IPS-20b (cell line): ENCODE results near the gene TRHDE.
"Not testable (repeated sequence)": the region's sequence is repeated elsewhere in the genome, so short reads cannot be mapped to it uniquely, and the experiment has no call there.

Experiments used
- H3K27ac ChIP-seq: one replicate; pipeline ENCODE4 v1.5.1; 2013; ENCODE audit warnings: low read length
- H3K27me3 ChIP-seq: 2 replicates; pipeline ENCODE4 v1.6.1; 2013; ENCODE audit warnings: mild to moderate bottlenecking, low read length, inconsistent platforms; ENCODE audit not compliant: insufficient read depth
- H3K36me3 ChIP-seq: 2 replicates; pipeline ENCODE4 v1.6.1; 2013; ENCODE audit warnings: low read depth, mild to moderate bottlenecking, inconsistent platforms, low read length, moderate library complexity; ENCODE audit not compliant: insufficient read depth
- H3K4me1 ChIP-seq: 2 replicates; pipeline ENCODE4 v1.6.1; 2013; ENCODE audit warnings: mild to moderate bottlenecking, control low read depth, inconsistent platforms, low read length, moderate library complexity; ENCODE audit not compliant: insufficient read depth
- H3K4me3 ChIP-seq: 2 replicates; pipeline ENCODE4 v1.5.1; 2013; ENCODE audit warnings: mild to moderate bottlenecking, low read length, inconsistent platforms
- H3K9ac ChIP-seq: 2 replicates; pipeline ENCODE4 v1.6.1; 2013; ENCODE audit warnings: low read depth, mild to moderate bottlenecking, inconsistent platforms, low read length, moderate library complexity
- H3K9me3 ChIP-seq: 2 replicates; pipeline ENCODE4 v1.6.1; 2013; ENCODE audit warnings: mild to moderate bottlenecking, low read depth, low read length, inconsistent platforms; ENCODE audit not compliant: insufficient read depth

TRHDE gene

DNA sequence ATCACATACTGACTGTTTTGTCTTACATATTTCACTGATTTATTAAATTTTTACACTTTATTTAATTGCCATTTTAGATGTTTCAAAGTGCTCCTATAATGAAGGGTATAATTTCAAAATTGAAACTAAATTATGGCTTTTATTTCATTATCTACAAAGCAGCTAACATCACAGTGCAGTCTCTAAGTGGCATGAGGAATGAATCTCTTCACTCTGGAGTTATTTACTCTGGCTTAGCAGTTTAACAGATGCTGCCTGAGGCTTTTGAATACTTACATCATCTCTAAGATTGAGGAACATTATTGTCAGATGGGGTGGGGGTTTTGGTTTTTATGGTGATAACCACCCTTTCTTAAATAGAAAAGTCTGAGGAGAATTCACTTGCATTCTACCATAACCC is 386.4 kb downstream of the TRHDE start:
- Histone ChIP-seq H3K27me3 (no peaks in the 10 kb centered on the region), H3K9ac (no peak overlapping the region), H3K4me1 (no peaks in the 10 kb centered on the region), H3K27ac (no peak overlapping the region), H3K36me3 (no peaks in the 10 kb centered on the region), H3K9me3 (no peaks in the 10 kb centered on the region), H3K4me3 (no peak overlapping the region)

DNA sequence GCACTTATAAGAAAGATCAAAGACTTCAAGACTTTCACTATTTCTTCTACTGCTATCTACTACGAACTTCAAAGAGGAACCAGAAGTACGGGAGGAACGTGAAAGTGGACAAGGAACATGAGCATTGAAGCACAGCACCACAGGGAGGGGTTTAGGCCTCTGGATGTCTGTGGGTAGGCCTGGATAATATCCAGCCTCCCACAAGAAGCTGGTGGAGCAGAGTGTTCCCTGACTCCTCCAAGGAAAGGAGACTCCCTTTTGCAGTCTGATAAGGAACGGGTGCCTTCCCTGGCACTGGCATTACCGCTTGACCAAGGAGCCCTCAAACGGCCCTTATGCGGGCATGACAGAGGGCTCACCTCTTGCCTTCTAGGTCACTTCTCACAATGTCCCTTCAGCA is 388.0 kb downstream of the TRHDE start:
- not testable (repeated sequence) for H3K9ac ChIP-seq, H3K27me3 ChIP-seq, H3K9me3 ChIP-seq, H3K36me3 ChIP-seq, H3K4me1 ChIP-seq, H3K27ac ChIP-seq, H3K4me3 ChIP-seq

DNA sequence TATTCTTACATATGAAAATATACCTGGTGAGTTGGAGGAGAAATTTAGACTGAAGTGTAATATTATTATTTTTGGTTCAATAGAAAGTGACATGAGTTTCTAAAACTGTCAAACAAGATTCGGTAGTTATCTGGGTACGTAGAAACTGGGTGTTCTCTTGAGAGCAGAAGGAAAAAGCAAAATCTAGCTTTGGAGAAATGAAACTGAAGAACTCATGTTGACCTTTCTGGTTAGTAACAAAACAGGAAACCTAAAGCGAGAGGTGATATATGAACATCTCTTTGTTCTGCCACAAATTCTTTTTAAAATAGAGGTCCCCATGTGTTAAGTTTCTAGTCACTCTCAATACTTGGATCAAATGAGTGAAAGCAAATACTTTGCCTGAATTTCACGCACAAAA is 401.7 kb downstream of the TRHDE start:
- Histone ChIP-seq H3K4me3 (no peak overlapping the region), H3K4me1 (peaks cover 3% of the 10 kb centered on the region; the same call in 1 of the 2 replicates), H3K36me3 (no peaks in the 10 kb centered on the region)

DNA sequence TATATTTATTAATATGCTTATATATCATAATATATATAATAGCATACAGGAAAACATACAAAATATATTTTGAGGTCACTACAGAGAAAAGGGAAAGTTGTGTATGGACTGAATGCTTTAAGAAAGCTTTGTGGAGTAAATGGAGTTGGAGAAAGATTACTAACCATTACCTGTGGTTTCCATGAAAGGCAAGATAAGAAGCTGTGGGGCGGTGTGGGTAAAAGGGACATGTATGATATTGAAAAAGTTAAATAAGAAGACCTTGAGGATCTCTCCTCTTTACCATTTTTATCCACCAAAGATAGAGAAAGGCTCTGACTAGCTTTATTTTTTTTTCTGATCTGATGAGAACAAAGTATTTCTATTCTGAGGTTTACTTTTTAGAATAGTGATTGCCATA is 404.4 kb downstream of the TRHDE start:
- no peaks in the 10 kb centered on the region for H3K36me3 ChIP-seq
- H3K9ac ChIP-seq, result no peak overlapping the region
- no peak overlapping the region for H3K27ac ChIP-seq
- no peak overlapping the region for H3K4me3 ChIP-seq
- H3K4me1 ChIP-seq, result peaks cover 3% of the 10 kb centered on the region; the same call in 1 of the 2 replicates
- no peaks in the 10 kb centered on the region for H3K27me3 ChIP-seq
- no peaks in the 10 kb centered on the region for H3K9me3 ChIP-seq

More for the DNA sequence above, 401.7 kb downstream of the TRHDE start:
- no peak overlapping the region for H3K27ac ChIP-seq
- no peaks in the 10 kb centered on the region for H3K9me3 ChIP-seq
- H3K27me3 ChIP-seq, result no peaks in the 10 kb centered on the region
- H3K9ac ChIP-seq, result no peak overlapping the region

DNA sequence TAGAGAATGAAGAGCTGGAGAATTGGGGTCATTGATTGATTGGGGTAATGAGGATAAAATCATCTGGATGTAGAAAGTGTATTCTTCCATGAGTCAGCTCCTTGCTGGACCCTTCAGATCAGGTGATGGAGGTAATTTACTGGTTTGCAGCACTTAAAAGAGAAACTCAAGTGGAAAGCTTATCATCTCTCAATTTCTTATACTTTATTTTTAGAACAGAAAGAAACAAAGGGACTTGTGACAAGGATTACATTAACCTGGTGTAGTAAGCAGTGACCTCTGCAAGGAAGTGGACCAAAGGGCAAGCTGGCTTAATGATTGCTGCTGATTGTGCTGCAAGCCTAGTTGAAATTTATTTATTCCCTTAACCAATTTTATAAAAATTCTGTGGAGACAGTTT is 405.0 kb downstream of the TRHDE start:
- H3K9ac ChIP-seq, result no peak overlapping the region
- H3K9me3 ChIP-seq, result no peaks in the 10 kb centered on the region
- H3K27me3 ChIP-seq, result no peaks in the 10 kb centered on the region
- H3K4me3 ChIP-seq, result no peak overlapping the region
- no peaks in the 10 kb centered on the region for H3K36me3 ChIP-seq
- H3K27ac ChIP-seq, result no peak overlapping the region
- H3K4me1 ChIP-seq, result peaks cover 3% of the 10 kb centered on the region; the same call in 1 of the 2 replicates

DNA sequence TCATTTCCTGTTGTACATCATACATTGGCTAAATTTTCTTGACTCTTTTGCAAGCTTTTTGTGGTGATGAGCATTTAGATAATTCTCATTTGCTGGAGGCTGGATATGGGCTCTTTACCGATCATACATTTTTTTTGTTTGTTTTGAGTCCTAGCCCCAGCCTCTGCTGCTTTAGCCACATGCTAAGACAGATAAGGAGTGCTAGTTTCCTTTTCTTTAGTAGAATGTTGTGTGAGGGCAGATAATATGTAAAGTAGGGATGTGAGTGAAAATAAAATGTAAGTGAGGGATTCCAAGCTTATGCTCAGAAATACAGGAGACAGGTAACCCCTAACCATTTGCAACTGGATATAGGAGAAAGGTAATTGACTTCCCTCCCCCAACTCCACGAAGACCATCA is 405.7 kb downstream of the TRHDE start:
- Histone ChIP-seq H3K36me3 (no peaks in the 10 kb centered on the region), H3K27me3 (no peaks in the 10 kb centered on the region), H3K4me1 (peaks cover 3% of the 10 kb centered on the region; the same call in 1 of the 2 replicates), H3K9me3 (no peaks in the 10 kb centered on the region), H3K4me3 (no peak overlapping the region), H3K27ac (no peak overlapping the region), H3K9ac (no peak overlapping the region)

DNA sequence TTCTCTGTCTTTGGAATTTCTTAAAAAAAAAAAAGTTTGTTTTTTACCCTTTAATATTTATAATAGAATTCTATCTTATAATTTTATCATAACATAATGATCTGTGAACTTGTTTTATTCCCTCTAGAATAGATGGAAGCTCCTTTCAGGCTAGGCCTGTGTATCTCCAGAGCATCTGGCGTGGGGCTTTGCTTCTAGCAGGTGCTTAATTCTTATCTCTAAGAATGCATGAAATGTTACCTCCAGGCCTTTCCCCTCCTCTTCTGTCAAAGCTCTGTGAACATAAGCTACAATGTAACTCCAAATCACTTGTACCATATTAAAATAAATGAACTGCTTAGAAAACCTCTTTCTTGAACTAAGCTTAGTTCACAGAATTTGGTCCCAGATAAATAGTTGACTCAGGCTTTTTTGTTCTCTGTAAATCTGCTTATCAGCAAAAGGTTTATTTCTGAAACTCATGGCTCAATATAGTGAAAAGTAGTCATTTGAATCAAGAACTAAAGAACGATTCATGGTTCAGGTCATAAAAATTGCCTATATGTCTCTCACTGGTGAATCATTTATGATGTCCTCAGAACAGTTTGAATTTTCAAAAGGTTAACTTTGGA is 407.1 kb downstream of the TRHDE start:
- peaks cover 3% of the 10 kb centered on the region; the same call in 1 of the 2 replicates for H3K4me1 ChIP-seq
- no peak overlapping the region for H3K9ac ChIP-seq
- no peaks in the 10 kb centered on the region for H3K27me3 ChIP-seq
- no peak overlapping the region for H3K27ac ChIP-seq
- no peaks in the 10 kb centered on the region for H3K36me3 ChIP-seq
- no peaks in the 10 kb centered on the region for H3K9me3 ChIP-seq
- no peak overlapping the region for H3K4me3 ChIP-seq

DNA sequence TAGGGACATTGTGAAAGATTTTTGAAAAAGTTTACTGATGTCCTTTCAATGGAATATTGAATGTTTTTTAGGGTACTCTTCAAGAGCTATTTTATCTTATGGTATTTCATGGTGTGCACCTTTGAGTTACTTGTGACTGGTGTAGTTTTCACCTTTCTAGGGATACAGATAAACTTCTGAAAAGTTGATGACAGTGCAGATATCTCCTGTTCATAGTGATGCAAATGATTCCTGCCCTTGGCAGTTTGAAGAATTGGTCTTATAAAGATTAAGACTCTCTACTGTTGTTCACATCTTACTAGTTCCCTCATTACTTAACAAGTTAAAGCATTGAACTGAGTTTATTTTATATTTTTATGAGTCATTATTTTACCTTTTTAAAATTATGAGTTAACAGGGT is 408.9 kb downstream of the TRHDE start:
- H3K9me3 ChIP-seq, result no peaks in the 10 kb centered on the region

DNA sequence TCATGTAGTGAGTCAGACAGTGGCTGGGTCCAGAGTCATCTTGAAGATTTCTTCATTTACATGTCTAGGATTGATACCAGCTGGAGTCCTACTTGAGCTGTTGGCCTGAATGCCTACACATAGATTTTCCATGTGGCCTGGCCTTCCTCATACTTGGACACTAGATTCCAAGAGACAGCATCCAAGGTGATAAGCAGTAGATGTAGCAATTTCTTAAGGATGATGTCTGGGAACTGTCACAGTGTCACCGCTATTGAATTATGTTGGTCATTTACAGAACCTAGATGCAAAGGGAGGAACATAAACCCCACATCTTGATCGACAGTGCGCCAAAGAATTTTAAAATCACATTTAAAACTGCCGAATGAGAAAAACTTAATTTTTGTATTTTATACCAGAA is 412.3 kb downstream of the TRHDE start:
- Histone ChIP-seq H3K9ac (no peak overlapping the region), H3K4me3 (no peak overlapping the region), H3K27me3 (no peaks in the 10 kb centered on the region), H3K36me3 (no peaks in the 10 kb centered on the region), H3K9me3 (no peaks in the 10 kb centered on the region), H3K4me1 (no peaks in the 10 kb centered on the region), H3K27ac (no peak overlapping the region)

More for the DNA sequence above, 408.9 kb downstream of the TRHDE start:
- H3K9ac ChIP-seq, result no peak overlapping the region
- no peak overlapping the region for H3K27ac ChIP-seq
- no peaks in the 10 kb centered on the region for H3K36me3 ChIP-seq
- H3K4me3 ChIP-seq, result no peak overlapping the region
- H3K27me3 ChIP-seq, result no peaks in the 10 kb centered on the region
- peaks cover 3% of the 10 kb centered on the region; the same call in 1 of the 2 replicates for H3K4me1 ChIP-seq

DNA sequence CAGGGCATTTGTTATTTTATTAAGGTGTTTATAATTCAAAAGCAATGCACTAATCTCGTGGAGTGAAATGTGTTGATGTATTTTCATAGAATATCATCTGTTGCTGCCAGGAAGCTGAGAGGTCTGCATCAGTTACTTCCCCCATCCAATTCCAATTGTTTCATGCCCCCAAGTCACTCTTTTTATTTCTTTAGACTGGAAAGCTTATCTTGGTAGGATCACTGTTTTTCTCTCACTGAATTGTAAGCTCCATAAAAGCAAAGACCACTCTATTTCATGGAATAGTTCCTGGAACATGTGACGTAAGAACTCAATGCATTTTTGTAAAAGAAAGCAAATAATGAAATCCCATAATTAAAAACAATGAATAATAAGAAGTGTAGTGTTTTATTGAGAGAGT is 420.2 kb downstream of the TRHDE start:
- no peaks in the 10 kb centered on the region for H3K9me3 ChIP-seq
- no peak overlapping the region for H3K9ac ChIP-seq

DNA sequence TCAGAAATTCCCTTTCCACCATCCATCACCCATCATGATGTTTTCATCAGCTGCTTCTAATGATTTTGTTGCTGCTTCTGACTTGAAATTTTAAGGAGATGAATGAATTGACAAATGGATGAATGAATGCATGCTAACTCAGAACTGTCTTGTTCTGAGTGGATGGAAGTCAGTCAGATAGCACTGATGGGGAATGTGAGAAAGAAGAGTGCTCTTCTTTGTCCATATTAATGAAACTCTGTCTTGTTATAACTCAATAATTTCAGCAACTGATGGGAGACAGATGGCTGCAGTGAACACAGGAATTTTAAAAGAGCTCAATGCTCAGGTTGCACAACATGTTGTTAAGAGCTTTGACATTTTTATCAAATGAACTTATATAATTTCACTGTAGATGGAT is 422.0 kb downstream of the TRHDE start:
- no peaks in the 10 kb centered on the region for H3K9me3 ChIP-seq
- no peak overlapping the region for H3K4me3 ChIP-seq
- H3K27ac ChIP-seq, result no peak overlapping the region
- H3K9ac ChIP-seq, result no peak overlapping the region
- no peaks in the 10 kb centered on the region for H3K27me3 ChIP-seq
- no peaks in the 10 kb centered on the region; the same call in 1 of the 2 replicates for H3K4me1 ChIP-seq
- no peaks in the 10 kb centered on the region for H3K36me3 ChIP-seq

More for the DNA sequence above, 420.2 kb downstream of the TRHDE start:
- Histone ChIP-seq H3K36me3 (no peaks in the 10 kb centered on the region), H3K27me3 (no peaks in the 10 kb centered on the region), H3K4me1 (no peaks in the 10 kb centered on the region; the same call in 1 of the 2 replicates), H3K27ac (no peak overlapping the region), H3K4me3 (no peak overlapping the region)

DNA sequence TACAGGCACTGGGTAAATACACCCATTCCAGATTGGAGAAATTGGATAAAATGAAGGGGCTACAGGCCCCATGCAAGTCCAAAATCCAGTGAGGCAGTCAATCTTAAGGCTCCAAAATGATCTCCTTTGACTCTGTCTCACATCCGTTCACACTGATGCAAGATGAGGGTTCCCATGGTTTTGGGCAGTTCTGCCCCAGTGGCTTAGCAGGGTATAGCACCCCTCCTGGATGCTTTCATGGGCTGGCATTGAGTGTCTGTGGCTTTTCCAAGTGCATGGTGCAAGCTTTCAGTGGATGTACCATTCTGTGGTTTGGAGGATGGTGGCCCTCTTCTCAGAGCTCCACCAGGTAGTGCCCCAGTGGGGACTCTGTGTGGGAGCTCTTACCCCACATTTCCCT is 427.2 kb downstream of the TRHDE start:
- Histone ChIP-seq H3K4me1 (no peaks in the 10 kb centered on the region), H3K4me3 (no peak overlapping the region), H3K9ac (no peak overlapping the region), H3K9me3 (peaks cover 10% of the 10 kb centered on the region), H3K27ac (no peak overlapping the region), H3K36me3 (no peaks in the 10 kb centered on the region), H3K27me3 (no peaks in the 10 kb centered on the region)
